HuH-7 (cell line): ENCODE results near the gene SLC35E2B.

Experiments used
- DNase-seq: peaks from one replicate; pipeline ENCODE4 v3.0.0; 2011; ENCODE audit warnings: low spot score

Gene SLC35E2B

GRCh38 chr1:1623631-1624442, 68.8 kb downstream of the SLC35E2B start:
- DNase-seq, result no peak

- no peak for DNase-seq
Measured at GRCh38 chr1:1623181-1623630, 69.4 kb downstream of the SLC35E2B start.

- no peak for DNase-seq
Measured at GRCh38 chr1:1622788-1623094, 69.9 kb downstream of the SLC35E2B start.

- no peak for DNase-seq
Measured at GRCh38 chr1:1622010-1622787, 70.4 kb downstream of the SLC35E2B start.

- DNase-seq, result no peak
Measured at GRCh38 chr1:1621173-1622009, 71.2 kb downstream of the SLC35E2B start.

GRCh38 chr1:1620433-1621139, 72.0 kb downstream of the SLC35E2B start:
- no peak for DNase-seq

GRCh38 chr1:1619917-1620361, 72.7 kb downstream of the SLC35E2B start:
- DNase-seq, result peak; percentile 66

- DNase-seq, result no peak
Measured at GRCh38 chr1:1618396-1619068, 74.1 kb downstream of the SLC35E2B start.

GRCh38 chr1:1617925-1618324, 74.7 kb downstream of the SLC35E2B start:
- DNase-seq, result no peak

- DNase-seq, result no peak
Measured at GRCh38 chr1:1617516-1617915, 75.1 kb downstream of the SLC35E2B start.

GRCh38 chr1:1616838-1617237, 75.8 kb downstream of the SLC35E2B start:
- DNase-seq, result no peak

GRCh38 chr1:1616045-1616790, 76.4 kb downstream of the SLC35E2B start:
- DNase-seq, result no peak

GRCh38 chr1:1615256-1616044, 77.1 kb downstream of the SLC35E2B start, which contains the start of gene MIB2:
TSS of gene MIB2 (plus strand) at chr1:1615500. CDS start at chr1:1623453, 7,953 bp downstream.
- DNase-seq, result peak; percentile 99

GRCh38 chr1:1614954-1615255, 77.7 kb downstream of the SLC35E2B start:
- no peak for DNase-seq

- DNase-seq, result peak; percentile 68
Measured at GRCh38 chr1:1614204-1614953, 78.2 kb downstream of the SLC35E2B start.

GRCh38 chr1:1613509-1614082, 79.0 kb downstream of the SLC35E2B start:
- DNase-seq, result no peak

- DNase-seq, result no peak
Measured at GRCh38 chr1:1612104-1612400, 80.5 kb downstream of the SLC35E2B start.

GRCh38 chr1:1610796-1611195, 81.8 kb downstream of the SLC35E2B start:
- DNase-seq, result no peak
